Fibroblast of skin of right quadriceps (primary cell): ENCODE measurements around the gene METRN.
"Not testable (repeated sequence)": the region's sequence is repeated elsewhere in the genome, so short reads cannot be mapped to it uniquely, and the experiment has no call there.

Experiments
- DNase-seq: peaks from one replicate; pipeline ENCODE4 v3.0.0-alpha.2; 2013

METRN gene

DNA sequence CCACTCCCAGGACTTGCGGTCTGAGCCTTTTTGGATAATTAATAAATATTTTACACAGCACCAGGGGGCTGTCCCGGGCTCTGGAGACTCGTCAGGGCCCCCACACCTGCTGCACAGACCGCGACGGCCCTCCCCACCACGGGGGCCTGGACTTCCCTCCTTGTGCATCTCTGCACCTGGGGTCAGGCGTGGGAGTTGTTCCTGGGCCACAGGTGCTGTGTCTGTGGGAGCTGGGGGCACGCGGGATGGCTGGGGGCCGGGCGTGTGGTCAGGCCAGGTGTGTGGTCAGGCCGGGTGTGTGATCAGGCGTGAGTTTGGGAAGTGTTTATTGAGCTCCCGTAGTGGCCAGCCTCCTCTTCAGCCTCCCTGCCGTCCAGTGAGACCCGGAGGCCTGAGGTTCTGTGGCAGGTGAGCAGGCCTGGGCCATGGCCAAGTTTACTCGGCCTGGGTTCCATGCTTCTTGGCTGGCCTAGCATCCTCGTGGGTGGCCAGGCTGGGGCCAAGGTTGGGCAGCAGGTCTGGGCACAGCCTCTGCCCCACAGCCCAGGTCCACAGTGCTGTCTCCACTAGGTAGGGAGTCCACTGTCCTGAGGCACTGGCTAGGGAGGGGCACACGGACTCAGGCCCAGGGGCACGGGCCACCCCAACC lies 36.6 kb upstream of the METRN start:
- no peak for DNase-seq

DNA sequence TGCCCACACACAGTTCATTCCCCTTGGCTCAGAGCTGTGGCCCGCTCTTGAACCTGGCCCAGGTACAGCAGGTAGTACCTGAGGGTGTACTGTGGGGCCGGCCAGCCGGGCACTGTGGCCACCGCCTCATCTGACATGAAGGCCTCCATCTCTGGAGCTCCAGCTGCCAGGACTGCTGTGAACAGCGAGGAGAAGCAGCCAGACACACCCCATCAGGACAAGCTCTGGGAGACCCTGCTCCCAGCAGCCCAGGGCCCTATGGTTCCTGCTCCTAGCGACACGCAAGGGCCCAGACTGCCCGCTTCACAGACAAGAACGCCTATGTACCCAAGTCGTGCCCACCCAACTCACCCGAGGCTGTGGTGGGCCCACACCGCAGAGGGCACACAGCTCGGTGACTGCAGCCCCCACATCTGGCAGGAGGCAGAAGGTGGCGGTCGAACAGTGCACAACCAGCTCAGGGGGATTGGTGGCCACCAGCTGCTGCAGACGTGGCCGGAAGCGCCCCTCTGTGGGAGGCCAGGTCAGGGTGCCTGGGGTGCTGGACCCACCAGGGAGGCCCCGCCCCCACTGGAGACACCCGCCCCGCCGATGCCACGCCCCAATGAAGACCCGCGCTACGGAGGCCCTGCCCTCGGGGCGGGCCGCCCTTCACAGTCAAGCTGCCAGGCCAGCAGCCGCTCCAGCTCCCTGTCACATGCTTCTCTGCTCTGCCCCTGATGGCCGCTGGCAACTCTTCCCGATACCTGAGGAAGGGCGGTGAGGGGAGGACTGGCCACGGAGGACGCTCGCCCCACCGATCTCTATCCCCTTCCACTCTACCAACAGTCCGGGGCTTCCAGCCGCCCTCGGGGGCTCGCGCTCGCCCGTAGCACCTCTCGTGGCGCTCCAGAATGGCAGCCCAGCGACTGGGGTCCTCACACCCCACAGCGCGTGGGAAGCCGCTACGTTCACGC lies 35.8 kb upstream of the METRN start:
- DNase-seq, result peak; percentile 54

DNA sequence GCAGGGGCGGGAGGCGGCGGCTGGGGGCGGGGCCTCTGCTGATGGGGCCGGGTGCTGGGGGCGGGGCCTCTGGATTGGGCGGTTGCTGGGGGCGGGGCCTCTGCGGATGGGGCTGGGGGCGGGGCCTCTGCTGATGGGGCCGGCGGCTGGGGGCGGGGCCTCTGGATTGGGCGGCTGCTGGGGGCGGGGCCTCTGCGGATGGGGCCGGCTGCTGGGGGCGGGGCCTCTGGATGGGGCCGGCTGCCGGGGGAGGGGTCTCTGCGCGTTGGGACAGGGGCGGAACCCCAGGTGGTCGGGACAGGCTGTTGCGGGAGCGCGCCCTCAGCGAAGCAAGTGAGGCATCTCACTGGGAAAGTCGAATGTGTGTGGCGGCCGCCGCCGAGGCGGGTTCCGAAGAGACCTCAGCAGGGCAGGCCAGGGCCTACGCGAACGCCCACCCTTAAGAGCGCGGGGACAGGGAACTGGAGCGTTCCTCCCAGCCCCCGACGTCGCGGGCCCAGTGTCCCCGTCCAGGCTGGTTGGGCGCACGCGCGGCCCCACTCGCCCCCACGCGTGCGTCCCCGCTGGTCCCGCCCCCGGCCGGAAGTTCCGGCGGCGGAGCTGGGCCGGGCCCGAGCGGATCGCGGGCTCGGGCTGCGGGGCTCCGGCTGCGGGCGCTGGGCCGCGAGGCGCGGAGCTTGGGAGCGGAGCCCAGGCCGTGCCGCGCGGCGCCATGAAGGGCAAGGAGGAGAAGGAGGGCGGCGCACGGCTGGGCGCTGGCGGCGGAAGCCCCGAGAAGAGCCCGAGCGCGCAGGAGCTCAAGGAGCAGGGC lies 34.9 kb upstream of the METRN start, which contains the start of gene STUB1:
TSS of gene STUB1 (plus strand) at position 597 of the 811 bp plus-strand sequence. CDS start at position 713, 116 bp downstream.
- peak; percentile 85 for DNase-seq

DNA sequence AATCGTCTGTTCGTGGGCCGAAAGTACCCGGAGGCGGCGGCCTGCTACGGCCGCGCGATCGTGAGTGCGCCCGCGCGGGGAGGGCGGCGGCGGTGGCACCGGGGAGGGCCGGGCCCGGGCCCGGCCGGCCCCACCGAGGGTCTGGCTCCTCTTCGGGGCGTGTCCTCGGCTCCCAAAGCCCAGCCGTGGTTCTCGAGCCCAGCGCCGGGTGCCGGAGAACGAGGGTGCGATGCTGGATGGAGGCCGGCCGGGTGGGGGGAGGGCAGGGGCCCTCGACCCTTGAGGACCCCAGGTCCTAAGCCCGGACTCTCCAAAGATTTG lies 34.3 kb upstream of the METRN start:
- no peak for DNase-seq

DNA sequence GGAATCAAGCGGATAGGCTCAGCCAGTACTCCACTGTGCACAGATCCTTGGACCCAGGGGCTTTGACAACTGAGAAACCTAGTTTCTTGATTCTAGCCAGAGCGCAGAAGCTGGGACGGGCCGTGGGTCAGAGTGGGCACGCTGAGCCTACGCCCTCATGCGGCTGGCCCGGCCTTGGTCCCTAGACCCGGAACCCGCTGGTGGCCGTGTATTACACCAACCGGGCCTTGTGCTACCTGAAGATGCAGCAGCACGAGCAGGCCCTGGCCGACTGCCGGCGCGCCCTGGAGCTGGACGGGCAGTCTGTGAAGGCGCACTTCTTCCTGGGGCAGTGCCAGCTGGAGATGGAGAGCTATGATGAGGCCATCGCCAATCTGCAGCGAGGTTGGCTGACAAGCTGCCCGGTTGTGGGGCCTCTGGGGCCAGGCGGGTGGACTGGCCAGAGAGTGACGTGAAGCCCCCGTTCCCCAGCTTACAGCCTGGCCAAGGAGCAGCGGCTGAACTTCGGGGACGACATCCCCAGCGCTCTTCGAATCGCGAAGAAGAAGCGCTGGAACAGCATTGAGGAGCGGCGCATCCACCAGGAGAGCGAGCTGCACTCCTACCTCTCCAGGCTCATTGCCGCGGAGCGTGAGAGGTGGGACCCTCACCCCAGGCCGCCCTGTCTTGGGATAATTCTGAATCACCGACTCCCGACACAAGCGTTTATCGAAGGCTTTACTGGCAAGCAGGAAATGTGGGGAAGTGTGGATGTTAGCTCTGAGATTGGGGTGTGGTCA lies 33.8 kb upstream of the METRN start:
- DNase-seq, result no peak

DNA sequence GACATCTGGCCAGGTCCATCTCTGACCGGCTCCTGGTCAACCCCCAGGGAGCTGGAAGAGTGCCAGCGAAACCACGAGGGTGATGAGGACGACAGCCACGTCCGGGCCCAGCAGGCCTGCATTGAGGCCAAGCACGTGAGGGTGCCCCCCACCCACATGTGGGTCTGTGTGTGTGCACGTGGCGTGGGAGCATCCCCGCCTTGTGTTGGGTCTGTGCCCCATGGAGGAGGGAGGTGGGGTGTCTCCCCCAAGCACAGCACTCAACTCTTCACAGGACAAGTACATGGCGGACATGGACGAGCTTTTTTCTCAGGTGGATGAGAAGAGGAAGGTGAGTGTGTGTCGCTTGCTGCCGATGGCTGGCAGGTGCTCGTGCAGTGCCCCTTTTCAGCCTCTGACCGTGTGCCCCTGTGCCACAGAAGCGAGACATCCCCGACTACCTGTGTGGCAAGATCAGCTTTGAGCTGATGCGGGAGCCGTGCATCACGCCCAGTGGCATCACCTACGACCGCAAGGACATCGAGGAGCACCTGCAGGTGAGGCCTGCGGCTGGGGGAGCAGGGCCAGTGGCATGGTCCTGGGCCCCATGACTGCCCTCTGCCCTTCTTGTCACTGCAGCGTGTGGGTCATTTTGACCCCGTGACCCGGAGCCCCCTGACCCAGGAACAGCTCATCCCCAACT lies 33.0 kb upstream of the METRN start:
- DNase-seq, result no peak

DNA sequence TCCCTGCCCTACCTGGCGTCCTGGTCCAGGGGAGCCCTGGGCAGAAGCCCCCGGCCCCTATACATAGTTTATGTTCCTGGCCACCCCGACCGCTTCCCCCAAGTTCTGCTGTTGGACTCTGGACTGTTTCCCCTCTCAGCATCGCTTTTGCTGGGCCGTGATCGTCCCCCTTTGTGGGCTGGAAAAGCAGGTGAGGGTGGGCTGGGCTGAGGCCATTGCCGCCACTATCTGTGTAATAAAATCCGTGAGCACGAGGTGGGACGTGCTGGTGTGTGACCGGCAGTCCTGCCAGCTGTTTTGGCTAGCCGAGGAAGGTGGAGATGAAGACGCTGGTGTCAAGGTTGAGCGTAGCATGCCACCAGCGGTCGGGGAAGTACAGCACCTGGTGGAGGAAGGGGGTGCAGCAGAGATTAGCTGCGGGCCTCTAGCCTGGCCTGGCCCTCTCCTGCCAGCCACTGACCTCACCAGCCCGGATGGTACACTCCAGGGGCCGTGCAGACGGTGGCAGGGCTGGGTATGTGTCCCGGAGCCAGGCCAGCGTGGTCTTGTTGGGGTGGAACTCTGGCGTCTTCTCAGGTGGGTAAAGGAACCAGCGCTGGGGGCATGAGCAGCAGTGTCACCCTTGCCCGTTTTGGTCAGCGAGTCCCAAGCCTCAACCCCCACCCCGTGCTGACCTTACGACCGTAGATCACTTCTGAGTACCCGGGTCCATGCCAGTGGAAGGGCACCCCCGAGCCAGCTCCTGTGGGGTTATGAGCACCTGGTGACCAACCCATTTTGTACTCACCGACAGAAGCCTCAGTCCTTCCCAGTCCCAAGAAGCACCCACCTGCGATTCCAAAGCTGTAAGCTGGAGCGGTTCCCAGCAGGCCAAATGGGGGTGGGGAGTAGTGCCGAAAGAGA lies 32.2 kb upstream of the METRN start:
- no peak for DNase-seq

DNA sequence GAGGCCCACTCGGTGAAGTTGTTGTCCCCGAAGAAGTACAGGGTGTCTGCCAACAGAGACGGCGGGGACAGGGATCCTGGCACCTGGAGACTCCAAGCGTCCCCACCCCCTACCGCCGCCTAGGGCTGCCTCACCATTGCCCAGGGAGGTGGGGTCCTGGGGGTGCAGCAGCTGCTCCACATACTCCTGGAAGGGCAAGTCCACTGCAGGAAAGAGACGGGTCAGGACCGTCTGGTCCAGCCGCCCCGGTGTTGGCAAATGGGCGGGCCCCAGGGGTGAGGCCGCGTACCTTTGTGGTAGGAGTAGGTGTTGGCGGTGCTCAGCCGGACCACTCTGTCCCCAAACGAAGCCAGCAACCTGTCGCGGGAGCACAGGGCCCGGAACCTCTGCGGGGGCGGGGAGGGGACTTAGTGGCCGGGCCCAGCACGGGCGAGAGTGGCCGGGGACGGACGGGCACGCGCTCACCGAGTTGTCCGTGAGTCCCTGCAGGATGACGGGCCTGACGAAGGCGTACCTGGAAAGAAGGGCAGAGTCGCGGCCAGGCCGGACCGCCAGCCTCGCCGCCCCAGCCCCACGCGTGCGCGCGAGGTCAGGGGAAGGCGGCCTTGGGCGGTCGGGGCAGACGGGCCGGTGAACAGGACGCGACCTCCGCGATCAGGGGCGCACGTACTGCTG lies 31.4 kb upstream of the METRN start:
- no peak for DNase-seq

DNA sequence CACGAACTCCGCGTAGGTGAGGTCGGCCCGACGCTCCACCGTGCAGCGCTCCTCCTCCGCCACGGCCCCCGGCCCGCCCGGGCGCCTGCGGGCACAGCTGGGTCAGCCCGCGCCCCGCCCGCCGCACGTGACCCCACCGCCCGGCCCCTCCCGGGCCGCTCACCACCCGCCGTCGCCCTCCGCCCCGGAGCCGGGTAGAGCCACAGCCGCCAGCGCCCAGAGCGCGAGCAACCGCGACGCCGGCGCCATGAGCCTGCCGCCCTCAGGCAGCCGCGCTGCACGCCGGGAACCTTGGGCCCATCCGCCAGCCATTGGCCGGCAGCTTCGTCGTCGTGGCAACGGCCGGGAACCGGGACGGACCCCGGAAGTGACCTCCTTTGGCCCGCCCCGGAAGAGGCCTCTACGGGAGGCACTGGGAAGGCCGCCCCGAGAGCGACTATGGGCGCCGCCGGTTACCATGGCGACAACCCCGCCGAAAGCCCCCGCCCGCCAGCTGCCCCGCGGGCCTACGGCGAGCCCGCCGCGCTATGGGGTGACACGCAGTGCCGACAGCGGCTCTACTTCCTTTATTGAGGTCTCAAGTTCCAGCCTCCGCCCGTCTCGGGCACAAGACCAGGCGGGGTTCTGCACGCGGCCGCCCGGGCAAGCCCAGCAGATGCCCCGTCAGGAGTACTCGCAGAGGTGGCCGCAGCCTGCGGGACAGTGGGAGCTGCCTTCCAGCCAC lies 30.7 kb upstream of the METRN start, which contains the start of gene JMJD8:
TSS of gene JMJD8 (minus strand) at position 264 of the 724 bp plus-strand sequence. CDS start at position 249, 15 bp downstream.
- DNase-seq, result peak; percentile 94

DNA sequence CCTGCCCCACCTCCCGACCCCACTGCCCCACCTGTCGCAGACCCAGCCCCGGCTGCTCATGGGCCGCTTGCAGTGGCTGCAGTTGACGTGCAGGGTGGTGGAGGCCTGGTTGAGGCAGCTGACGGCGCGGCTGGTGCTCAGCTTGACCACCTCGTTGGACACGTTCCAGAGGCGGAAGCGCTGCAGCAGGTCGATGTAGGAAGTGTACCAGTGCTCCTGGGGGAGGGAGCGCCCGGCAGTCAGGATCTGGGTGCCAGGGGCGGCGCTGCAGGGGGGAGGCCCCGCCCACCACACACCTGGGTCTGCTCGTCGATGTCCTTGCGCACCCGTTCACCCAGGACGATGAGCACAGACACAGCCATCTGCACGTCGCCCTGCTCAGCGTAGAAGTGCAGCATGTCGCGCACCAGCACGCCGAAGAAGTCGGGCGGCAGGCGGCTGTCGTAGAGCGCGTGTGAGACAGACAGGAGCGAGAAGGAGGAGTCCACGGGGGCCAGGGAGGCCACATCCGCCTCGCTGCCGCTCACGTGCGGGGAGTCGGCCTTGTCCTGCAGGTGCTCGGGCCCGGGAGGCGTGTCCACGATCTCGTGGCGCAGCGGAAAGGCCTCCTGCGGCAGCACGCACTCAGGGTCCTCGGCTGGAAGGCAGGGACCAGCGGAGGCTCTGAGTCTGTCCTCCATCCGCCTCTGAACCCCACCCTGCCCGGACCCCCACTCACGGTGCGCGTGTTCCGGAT lies 29.8 kb upstream of the METRN start:
- DNase-seq, result no peak

DNA sequence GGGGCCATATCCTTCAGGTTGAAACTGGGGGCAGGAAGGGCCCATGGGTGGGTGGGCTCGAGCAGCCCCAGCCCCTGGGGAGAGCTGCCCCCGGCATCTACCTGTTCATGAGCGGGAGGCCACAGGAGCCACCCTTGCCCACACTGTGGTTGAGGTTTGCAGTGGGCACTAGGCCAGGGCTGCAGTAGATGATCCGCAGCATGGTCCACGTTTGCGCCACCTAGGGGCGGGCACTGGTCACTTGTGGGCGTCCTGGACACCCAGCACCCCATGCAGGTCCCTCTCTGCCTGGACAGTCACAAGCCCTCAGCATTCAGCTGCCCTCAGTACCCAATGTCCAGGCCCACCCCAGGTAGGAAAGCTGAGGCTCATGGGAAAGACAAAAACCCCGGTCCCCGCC lies 29.0 kb upstream of the METRN start:
- peak; percentile 22 for DNase-seq

DNA sequence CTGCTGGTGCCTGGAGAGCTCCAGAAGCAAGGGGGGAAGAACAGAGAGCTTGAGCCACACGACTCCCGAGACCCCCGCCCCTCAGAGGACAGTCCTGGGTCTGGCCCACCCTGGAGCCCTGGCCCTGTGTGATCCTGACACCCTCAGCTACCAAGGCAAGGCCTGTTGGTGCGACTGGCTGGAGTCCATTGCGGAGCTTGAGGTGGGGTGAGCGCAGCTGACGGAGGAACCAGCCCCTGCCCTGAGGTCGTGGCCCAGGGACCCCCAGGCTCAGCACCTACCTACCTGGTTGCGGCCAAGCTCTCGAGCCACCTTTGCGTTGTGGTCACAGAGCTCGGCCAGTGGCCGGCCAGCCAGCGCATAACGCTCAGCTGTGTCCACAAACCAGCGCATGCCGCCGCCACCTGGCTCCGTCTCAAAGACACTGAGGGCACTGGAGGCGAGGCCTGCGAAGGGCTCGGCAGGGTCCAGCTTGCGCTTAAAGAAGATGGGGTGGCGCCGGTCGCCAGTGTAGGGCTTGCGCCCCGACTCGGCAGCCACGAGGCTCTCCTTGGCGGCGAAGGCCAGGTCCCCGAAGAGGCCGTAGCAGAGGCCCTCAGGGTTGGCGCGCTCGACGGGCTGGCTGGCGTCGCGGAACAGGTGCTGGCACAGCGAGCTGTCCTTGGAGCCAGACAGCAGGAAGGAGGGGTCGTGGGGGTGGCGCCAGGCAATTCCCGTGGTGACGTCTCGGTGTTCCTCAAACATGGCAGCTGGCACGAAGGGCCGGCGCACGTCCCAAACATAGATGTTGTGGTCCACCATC lies 28.3 kb upstream of the METRN start:
- no peak for DNase-seq

DNA sequence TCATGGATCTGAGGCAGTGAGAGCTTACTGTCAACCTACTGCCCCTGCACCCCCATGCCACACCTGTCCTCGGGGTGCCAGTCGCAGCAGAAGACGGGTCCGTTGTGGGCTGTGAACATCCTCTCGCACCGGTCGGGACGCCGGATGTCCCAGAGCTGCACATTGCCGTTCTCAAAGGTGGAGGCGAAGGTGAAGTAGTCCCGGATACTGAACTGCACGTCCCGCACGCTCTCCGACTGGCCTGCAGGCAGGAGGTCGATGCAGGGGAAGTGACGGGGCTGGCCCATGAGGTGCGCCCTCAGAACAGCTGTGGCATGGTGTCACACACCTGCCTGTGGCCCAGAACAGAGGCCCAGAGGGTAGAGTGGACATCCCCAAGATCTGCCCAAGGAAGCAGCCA lies 27.4 kb upstream of the METRN start:
- DNase-seq, result no peak

DNA sequence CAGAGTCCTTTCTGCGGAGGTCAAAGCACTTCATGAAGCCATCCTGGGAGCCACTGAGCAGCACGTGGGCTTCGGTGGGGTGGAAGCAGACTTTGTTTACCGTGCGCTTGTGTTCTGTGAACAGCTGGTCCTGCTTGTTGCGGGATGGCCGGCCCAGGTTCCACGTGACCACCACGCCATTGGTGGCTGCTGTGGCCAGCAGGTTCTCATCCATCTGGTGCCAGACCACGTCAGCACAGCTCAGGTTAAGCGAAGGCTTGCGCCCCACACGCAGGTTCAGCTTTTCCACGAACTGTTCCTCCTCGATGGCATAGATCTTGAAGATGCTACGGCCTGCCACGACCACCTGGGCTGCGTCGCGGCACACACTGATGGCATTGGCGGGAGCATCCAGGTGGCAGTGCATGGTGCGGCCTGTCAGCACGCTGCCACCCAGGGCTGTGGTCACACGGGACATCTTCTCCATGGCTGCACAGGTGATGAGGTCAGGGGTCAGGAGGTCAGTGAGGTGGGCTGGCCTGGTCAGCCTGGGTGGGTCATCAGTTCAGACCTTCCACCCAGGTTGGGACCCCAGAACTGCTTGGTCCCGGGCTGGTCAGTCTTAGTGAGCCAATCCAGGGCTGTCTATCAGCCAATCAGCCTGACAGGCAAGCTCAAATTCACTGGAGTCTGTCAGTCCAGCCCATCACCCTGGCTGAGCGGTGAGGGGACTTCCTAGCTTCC lies 25.6 kb upstream of the METRN start:
- DNase-seq, result no peak

DNA sequence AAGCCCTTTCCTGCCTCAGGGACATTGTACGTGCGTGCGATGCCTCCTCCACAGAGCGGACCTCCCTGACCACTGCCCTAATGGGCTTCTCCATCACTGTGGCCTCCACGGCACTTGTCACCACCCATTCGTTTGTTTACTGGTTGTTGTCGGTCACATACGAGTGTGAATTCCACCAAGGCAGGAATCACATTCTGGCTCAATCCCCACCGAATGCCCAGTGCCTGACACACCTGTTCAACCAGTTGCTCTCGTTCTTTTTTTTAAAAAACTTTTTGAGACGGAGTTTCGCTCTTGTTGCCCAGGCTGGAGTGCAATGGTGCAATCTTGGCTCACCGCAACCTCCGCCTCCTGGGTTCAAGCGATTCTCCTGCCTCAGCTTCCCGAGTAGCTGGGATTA lies 23.7 kb upstream of the METRN start:
- not testable (repeated sequence) for DNase-seq

DNA sequence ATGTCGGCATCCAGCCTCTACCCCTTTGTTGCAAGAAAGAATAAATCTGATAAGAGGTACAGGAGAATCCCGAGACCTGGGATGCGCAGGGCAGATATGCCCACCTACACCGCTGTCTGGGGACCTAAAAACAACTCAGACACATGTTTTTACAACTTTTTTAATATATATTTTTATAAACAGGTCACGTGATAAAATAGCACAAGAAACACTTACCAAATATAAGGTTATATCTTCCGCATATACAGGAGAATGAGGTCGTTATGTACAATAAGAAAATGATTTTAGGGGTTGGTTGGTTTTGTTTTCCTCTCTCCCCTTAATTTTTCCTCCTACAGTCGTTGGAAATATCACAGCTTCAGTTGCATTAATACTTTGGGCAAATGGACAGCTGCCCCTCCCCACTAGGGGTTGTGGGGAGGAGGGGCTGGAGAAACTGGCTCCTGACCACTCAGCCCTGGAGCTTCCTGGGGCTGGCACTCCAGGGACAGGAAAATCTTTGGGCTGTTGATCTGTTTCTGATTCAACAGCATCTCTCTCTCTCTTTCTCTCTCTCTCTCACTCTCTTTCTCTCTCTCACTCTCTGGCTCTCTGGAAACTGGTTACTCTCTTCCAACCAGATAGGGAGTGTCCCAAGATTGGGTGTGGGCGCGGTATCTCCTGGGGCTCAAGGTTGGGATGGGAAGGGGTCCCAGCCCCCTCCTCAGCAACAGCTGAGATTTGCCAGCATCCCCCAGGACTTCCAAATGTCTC lies 22.4 kb upstream of the METRN start:
- DNase-seq, result no peak
